NCI-H1694 (cell line): Measurements from ENCODE around the gene NAA20.
"Not testable (repeated sequence)": the region's sequence is repeated elsewhere in the genome, so short reads cannot be mapped to it uniquely, and the experiment has no call there.

Experiments used
- DNase-seq: peaks from one replicate; lab custom pipeline; 2025; lab: John Stamatoyannopoulos, UW

Gene NAA20

DNA sequence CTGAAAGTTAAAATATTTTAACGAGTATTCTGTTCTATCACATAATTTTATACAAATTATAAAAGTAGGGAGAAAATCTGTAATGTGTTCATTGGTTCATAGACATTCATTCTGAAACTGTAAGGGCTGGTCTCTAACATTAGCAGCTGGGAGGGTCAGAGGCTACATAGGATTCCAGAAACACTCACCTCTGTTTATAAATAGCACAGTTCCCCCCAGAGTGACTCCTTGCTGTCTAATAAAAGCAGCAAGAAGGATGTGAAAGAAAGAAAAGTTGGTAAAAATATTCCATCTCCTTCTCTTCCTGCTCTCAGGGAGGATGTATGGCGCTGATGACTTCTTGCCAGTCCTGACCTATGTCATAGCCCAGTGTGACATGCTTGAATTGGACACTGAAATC is 25.3 kb upstream of the NAA20 start:
- DNase-seq, result no peak

GRCh38 chr20:19992996-19993908 is 23.9 kb upstream of the NAA20 start:
- no peak for DNase-seq

DNA sequence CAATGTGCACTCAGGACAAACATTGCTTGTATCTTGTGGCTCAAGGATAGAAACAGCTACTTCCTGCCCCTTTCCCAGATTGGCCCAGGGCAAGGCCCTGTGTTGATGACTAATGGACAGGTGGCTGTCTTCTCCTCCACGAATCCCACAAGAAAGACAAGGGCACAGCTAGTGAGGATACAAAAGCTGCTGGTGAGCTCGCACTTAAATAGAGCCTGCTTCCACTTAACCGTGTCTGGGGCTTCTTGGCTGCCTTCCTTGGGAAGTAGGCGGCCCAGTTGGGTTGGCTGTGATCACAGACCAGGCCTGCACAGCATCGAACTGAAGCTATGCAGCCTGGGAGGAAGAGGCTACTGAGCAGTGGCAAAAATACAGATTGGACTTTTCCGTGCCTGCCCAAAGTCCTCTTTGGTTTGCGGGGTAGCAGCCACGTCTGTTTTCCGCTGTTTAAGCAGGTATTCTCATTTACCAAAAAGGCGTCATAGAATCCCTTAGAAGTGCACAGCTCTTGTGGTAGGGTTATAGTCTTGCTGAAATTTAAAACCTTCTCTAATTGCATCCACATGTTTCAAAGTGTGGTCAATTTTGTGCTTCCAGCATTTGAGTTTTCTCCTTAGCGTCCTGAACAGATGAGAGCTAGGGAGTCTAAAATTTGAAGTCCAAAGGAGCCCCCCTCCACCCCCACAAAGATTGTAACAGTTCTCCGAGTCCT is 23.0 kb upstream of the NAA20 start:
- DNase-seq, result no peak

GRCh38 chr20:19995220-19995863 is 21.8 kb upstream of the NAA20 start:
- DNase-seq, result peak; percentile 46

DNA sequence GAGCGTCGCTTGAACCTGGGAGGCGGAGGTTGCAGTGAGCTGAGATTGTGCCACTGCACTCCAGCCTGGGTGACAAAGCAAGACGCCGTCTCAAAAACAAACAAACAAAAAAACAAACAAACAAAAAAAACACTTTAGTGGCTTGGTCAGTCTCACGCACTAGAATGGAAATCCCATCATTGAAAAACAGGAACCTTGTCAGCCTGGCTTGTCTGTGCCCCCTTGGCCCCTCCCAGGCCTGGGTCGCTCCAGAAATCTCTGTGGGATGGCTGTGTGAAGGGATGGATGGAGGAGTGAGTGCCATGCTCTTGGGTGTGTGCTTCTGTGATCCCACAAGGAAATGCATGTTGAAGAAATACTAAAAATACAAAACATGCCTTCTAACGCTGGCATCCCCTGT is 20.9 kb upstream of the NAA20 start:
- no peak for DNase-seq

- no peak for DNase-seq
Measured at GRCh38 chr20:19996917-19997316, 20.2 kb upstream of the NAA20 start.

DNA sequence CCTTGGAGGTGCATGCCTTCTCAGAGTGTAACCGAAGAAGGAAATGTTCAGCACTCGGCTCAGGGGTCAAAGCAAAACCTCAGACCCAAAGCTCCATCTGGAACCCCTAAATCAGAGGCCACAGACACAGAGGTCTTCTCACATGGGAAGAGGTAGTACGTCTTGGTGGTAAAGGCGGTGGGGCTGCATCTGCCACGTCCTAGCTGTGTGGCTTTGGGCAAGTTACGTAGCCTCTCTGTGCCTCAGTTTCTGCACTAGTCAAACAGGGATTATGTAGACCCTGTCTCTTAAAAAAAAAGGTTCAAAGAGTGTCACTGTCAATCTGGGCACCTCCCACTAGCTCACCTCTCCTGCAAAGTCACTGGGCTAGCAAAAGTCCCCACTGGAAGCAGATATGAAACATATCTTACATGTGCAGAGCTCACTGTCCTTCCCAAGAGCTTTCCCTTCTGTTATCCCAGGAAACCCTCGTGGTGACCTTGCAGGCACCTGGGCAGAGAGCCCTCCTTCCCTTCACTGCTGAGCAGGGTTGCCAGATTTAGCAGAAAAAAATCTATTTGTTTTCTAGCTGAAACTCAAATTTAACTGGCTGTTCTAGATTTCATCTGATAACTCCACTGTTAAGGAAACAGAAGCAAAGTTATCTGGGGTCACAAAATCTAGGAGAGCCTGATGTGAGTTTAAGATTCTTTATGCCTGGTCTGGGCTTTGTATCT is 18.0 kb upstream of the NAA20 start:
- DNase-seq, result no peak

DNA sequence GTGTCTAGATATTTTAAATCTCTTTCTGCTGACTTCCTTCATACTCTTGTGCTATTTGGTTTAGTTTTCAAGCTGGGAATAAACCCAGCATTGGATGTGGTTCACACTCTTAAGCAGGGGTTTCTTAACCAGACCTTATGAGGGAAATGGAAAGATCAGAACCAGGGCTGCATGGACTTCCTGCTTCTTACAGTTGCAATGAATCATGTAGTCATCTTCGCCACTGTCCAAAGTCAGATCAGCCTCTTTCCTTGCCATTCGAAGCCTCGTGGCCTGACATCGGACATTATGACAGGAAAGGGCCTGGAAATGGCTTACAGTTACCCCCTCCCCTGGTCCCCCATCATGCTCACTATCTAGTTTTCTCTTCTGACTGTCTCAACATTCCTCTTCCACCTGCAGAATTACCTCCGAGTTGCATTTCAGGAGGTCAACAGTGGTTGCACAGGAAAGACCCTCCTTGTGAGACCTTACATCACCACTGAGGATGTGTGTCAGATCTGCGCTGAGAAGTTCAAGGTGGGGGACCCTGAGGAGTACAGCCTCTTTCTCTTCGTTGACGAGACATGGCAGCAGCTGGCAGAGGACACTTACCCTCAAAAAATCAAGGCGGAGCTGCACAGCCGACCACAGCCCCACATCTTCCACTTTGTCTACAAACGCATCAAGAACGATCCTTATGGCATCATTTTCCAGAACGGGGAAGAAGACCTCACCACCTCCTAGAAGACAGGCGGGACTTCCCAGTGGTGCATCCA is 16.8 kb upstream of the NAA20 start:
- DNase-seq, result no peak

DNA sequence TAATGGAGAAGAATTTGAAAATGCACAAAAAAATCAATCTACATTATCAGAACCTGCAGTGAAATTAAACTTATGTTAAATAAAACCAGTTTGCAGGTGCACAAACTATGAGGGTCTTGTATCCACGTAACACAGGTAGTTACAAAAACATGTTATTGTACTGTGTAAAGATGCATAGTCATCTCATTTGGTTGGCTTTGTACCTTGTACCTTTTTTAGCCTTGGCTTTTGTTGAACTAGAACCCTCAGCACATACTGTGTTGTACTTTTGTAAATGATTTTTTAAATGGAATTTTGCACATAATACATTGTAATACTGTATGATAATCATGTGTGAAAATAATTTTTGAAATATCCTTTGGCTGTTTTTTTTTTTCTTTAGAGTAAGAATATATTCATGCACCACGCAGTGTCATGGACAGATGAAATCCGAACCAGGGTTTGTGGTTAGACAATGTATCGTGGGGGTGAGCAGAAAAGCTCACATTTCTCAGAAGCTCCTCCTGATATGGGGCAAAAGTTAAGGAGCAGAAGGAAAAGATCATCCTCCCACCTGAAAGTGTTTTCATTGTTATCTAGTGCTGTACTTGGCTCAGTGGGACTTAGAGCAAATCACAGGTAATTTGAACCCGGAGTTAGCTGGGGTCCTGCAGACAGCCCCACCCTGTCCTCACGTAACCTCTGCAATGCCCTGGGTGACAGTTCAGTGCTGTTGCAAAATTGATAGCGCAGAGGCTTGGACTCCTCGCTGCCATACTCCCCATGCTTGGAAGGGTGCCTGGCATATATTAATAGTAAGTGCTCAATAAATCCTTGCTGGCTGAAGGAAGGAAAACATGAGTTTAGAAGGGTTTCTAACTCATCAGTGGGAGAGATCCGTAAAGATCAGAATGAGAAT is 14.8 kb upstream of the NAA20 start:
- DNase-seq, result no peak

DNA sequence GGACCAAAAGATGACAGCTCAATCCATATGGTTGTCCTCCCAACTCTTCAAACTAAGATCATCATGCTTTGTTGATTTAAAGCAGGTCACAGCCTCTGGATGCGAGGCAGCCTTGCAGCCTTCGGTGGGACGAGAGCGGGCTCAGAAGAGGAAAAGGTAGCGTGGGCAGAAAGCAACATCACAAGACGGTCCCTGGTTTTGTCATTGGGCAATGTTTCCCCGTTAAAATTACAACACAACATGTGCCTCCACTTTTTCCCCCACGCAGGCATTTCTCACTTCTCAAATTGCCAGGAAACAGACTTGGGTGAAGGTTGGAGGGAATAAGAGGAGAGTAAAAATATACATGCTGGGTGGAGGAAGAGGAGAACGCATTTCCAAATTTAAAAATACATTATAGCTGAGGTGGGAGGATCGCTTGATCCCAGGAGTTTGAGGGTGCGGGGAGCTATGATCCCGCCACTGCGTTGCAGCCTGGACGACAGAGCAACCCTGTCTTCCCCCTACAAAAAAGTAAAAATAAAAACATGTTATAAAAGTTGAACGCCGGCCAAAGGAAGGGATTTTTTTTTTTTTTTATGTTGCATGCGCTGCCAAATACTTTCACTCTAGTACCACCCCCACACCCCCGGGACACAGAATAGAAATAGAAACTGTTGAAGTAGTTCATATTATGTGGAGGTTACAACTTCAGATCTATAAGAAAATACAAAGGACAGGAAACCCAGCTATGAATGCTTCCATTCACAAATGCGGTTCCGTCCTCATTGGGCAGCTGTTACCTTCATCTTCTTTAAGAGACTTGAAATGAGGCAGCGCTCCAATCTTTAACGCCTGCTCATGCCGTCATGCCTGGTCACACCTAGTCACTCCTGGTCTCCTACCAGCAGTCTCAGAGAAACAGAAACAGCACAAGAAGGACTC is 13.9 kb upstream of the NAA20 start:
- no peak for DNase-seq

DNA sequence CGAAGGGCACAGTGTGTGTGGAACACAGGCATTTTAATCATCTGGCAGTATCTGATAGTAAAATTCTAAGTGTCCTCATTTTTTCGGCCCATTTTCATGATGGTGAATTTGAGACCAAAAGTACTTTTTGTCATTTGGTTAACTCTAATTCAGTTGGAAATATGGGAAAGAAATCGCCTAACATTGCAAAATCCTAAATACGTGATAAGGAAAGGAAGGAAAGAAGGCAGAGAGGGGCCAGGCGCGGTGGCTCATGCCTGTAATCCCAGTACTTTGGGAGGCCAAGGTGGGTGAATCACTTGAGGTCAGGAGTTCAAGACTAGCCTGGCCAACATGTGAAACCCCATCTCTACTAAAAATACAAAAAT is 13.2 kb upstream of the NAA20 start:
- DNase-seq, result not testable (repeated sequence)

- no peak for DNase-seq
Measured at GRCh38 chr20:20005342-20005741, 11.8 kb upstream of the NAA20 start.

DNA sequence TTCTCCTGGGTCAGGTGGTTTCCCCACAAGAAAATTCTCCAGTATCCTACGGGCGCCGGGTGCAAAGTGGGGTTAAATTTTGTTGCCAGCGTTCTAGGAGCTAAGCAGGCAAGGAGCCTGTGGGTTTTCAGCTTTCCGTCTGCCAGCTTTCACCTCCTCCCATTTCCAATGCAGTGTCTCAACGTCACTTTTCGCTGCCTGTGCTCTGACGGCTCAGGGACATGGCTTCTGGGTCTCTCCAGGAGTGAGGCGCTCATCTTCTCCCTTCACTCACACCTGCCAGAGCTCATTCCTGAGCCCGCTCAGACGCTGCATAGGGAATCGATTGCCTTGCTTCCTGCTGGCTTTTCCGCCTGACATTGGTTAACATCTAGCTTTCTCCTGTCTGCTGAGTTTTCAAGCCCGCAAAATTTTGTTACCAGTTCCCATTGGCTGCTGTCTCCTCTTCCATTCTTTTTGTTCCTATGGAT is 7.3 kb upstream of the NAA20 start:
- no peak for DNase-seq

GRCh38 chr20:20010639-20011500 is 6.3 kb upstream of the NAA20 start:
- DNase-seq, result peak; percentile 79

- DNase-seq, result no peak
Measured at GRCh38 chr20:20012541-20012940, 4.6 kb upstream of the NAA20 start.

GRCh38 chr20:20014659-20015058 is 2.5 kb upstream of the NAA20 start:
- no peak for DNase-seq

- DNase-seq, result no peak
Measured at GRCh38 chr20:20017844-20018185, 653 bp downstream of the NAA20 start.

DNA sequence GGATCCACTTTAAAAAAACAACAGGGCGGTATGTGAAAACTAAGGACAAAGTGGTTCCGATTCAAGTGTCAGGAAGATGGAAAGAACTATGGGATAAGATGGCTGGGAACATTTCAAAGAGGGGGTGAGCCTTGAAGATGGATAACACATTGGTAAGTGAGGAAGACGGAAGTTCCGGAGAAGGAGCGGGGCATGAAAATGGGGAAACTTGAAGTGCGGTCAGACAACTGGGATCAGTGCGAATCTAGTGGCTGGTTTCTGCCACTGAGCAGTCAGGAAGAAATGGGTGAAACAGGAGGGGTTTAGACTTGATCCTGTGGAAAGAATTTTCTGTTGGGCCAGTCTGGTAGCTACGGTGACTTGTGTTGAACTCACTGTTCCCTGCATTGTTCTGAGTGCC is 1.2 kb downstream of the NAA20 start:
- no peak for DNase-seq
